ENCODE data around the gene SLC38A10.
"Not testable (repeated sequence)": the region's sequence is repeated elsewhere in the genome, so short reads cannot be mapped to it uniquely, and the experiment has no call there.

SLC38A10 gene

GRCh38 chr17:81230043-81230820 is 64.9 kb downstream of the SLC38A10 start:
- no peak for DNase-seq (ENCODE audit: low spot score)

DNA sequence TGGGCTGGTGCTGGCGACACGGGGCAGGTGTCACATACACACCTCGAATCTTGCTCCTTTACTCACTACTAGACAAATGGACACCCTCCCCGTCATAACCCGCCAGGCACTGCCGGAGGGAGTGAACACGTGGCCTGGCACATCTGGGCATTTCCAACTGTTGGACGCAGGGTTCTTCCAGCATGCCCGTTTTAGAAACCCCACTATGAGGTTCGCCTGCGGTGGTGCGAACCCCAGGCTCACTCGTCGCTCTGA is 65.5 kb downstream of the SLC38A10 start:
- DNase-seq (ENCODE audit: low spot score) = no peak

GRCh38 chr17:81228834-81229665 is 66.1 kb downstream of the SLC38A10 start:
- DNase-seq (ENCODE audit: low spot score) = no peak

GRCh38 chr17:81228420-81228819 is 66.7 kb downstream of the SLC38A10 start:
- no peak for DNase-seq (ENCODE audit: low spot score)

DNA sequence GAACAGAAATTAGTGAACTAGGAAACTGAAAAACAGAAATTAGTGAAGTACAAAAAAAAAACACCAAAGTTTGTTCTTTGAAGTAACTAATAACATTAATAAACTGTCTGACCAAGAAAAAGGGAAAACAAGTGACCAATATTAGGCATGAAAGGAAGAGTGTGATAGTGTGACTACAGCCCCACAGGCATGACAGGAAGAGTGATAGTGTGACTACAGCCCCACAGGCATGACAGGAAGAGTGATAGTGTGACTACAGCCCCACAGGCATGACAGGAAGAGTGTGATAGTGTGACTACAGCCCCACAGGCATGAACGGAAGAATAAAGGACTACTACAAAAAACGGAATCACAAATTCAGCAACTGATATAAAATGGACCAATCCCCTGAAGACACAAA is 67.5 kb downstream of the SLC38A10 start:
- not testable (repeated sequence) for DNase-seq (ENCODE audit: low spot score)

- no peak for DNase-seq (ENCODE audit: low spot score)
These were observed 71.4 kb downstream of the SLC38A10 start for GRCh38 chr17:81223762-81224130.

- DNase-seq (ENCODE audit: low spot score) = peak; percentile 100
These were observed 72.0 kb downstream of the SLC38A10 start, which contains the start of gene CEP131 for GRCh38 chr17:81222906-81223761. TSS of gene CEP131 (minus strand) at chr17:81222965. CDS start at chr17:81220056, 2,909 bp downstream.

GRCh38 chr17:81222620-81222905 is 72.5 kb downstream of the SLC38A10 start:
- DNase-seq (ENCODE audit: low spot score) = no peak

DNA sequence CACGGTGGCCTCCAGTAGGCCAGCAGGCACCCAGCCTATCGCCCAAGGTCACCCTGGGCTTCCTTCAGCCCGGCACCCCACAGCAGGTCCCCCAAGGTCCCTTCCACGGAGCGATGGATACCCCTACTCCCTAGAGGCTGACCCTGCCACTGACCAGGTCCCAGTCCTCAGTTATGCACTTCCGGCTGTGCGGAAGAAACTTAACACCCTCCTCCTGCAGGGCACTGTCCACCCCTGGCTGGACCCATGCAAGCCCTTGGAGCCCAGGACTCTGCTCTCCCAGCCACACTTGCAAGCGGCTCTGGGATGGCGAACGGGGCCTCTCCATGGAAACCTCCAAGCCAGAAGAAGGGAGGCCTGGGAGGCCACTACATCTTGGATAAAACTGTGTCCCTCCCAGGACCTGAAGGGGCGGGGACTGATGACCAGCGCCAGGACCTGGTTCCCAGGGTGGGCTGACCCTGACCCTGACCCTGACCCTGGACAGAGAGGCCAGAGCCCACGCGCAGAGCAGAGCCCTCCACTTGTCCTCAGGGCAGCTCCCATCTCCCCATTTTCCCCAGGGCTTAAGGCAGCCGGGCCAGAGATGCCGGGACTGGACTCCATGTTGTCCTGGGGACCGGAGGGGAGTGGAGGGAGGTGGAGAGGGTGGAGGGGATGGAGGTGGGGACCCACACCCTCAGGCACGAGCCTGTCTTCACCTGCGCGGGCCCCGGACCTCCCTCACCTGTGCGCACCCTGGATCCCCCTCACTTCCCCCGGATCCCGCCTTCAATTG is 73.1 kb downstream of the SLC38A10 start:
- no peak for DNase-seq (ENCODE audit: low spot score)

DNA sequence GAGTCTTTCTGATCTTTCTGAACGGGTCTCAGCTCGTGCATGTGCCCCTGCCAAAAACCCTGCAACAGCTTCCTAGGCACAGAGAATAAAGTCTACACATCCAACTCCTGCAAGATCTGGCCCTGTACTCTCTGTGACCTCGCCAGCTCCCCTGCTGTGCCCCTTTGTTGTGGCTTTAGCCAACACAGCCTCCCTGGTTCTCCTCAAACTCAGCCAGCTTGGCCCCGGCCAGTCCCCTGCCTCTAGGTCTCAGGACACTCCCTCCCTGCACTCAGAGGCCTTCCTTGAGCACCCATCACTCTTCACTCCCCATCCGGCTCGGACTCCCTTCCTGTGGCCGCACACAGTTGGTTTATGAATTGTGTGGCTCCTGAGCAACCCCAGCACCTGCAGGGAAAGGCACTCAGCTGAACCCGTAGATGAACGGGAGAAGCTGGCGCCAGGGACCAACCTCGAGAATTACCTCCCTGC is 73.7 kb downstream of the SLC38A10 start:
- peak; percentile 80 for DNase-seq (ENCODE audit: low spot score)

DNA sequence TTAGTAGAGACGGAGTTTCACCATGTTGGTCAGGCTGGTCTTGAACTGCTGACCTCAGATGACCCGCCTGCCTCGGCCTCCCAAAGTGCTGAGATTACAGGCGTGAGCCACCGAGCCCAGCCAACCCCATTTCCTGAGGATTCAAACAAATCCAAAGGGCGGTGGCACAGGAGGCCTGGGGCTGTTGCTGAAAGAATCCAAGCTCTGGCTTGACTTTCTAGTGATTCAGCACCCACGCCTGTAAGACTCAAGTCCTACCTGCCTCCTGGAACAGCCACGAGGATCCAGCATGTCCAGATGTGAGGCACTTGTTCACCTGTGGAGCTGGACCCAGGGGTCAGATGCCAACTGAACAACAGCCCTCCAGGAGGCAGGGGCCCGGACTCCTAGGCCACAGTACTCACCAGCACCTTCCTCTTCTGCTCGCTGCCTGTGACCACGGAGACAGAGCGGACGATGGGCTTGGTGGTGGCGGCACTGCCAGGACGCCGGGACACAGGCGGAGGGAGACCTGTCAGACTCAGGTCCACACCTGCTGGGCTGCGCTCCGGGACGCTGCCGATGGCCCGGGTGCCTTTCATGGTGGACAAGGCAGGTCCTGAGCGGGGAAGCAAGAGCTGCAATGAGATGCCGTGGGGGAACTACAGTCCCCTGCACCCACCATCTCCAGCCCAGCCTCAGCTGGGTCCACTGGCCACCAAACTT is 75.5 kb downstream of the SLC38A10 start:
- DNase-seq (ENCODE audit: low spot score) = no peak

- DNase-seq (ENCODE audit: low spot score) = no peak
These were observed 76.1 kb downstream of the SLC38A10 start for GRCh38 chr17:81218991-81219390.

- DNase-seq (ENCODE audit: low spot score) = no peak
These were observed 76.6 kb downstream of the SLC38A10 start for GRCh38 chr17:81218459-81218858.

- DNase-seq (ENCODE audit: low spot score) = no peak
These were observed 77.6 kb downstream of the SLC38A10 start for GRCh38 chr17:81217491-81217890.

GRCh38 chr17:81213978-81214377 is 81.1 kb downstream of the SLC38A10 start:
- no peak for DNase-seq (ENCODE audit: low spot score)

DNA sequence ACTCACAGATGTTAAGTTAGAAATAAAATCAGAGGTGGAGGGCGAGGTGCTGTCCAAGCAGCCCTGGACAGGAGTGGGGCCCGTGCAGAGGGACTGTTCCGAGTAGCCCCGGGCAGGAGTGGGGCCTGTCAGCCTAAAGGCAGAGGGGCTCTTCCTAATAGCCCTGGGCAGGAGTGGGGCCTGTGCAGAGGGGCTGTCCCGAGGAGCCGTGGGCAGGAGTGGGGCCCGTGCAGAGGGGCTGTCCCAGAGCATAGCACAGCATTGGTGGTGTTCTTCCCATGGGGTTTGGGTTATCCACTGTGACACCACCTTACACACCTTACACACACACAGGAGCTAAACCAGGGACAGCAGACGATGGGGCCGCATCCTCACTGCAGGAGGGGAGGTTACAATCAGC is 82.7 kb downstream of the SLC38A10 start:
- DNase-seq (ENCODE audit: low spot score) = no peak

- DNase-seq (ENCODE audit: low spot score) = no peak
These were observed 84.2 kb downstream of the SLC38A10 start for GRCh38 chr17:81210868-81211267.

- no peak for DNase-seq (ENCODE audit: low spot score)
These were observed 84.6 kb downstream of the SLC38A10 start for GRCh38 chr17:81210466-81210865.

- no peak for DNase-seq (ENCODE audit: low spot score)
These were observed 86.0 kb downstream of the SLC38A10 start for GRCh38 chr17:81209141-81209540.

DNA sequence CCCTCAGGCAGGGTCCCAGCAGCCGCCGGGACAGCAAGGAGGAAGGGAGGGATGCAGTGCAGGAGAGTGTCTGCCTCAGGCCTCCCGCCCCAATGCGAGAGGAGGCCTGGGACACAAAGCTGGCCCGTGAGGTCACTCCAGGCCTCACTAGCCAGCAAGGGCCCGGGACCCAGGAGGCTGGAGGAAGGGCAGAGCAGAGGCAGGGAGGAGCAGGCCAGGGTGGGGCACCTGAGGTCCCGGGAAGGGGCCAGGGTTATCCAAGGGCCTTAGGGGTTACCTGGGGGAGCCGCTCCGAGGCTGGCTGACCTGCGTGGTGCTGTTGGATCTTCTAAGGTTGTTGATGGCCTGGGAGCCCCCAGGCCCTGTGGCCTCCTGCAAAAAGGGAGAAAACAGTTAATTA is 86.5 kb downstream of the SLC38A10 start:
- DNase-seq (ENCODE audit: low spot score) = no peak
